ENCODE measurements around the gene APOL4.

- no peak for TF ChIP-seq CTCF (IDR thresholded peaks at IDR 0.05; ENCODE audit: low read length)
- TF ChIP-seq EZH2 (IDR thresholded peaks at IDR 0.05; ENCODE audit: borderline replicate concordance, low read length): no peak
Measured at GRCh38 chr22:36198536-36198935, 3.1 kb downstream of the APOL4 start.

Data from OCI-LY1 (cell line).